ENCODE results near the gene OR1C1. TPM values are rescaled to one million over a fixed set of nuclear protein-coding genes. Genes with fewer than 3 reads are reported as not detected.
"Not testable (repeated sequence)": the region's sequence is repeated elsewhere in the genome, so short reads cannot be mapped to it uniquely, and the experiment has no call there.

The OR1C1 gene
- total RNA-seq, 1 experiment from 2014 or later: not detected

DNA sequence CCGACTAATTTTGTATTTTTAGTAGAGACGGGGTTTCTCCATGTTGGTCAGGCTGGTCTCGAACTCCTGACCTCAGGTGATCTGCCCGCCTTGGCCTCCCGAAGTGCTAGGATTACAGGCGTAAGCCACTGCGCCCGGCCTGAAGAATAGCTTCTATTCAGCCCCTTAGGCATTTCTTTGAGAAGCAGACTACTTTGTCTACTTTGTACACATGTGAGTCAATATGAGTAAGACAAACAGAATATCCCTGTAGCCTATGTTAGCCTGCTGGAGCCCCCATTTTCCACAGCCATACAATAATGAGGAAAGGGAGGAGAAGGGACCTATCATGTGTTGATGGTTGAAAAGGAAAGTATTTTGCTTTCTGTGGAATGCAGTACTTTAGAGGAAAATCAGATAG, 49.7 kb downstream of the OR1C1 start:
- not testable (repeated sequence) for H3K9me3 ChIP-seq (replicated peaks); H3K27me3 ChIP-seq; DNase-seq; H3K4me3 ChIP-seq; H3K4me1 ChIP-seq; H3K36me3 ChIP-seq; H3K27ac ChIP-seq

Other genes with a start within 250 kb of the OR1C1 start
- not detected in 2 replicates for gene OR2C3, start 224.1 kb downstream of the OR1C1 start, total RNA-seq (2014; rRNA removed; shearing (Covaris generic))
- gene GCSAML, start 211.4 kb downstream of the OR1C1 start, total RNA-seq (2014; rRNA removed; shearing (Covaris generic)): not detected in 2 replicates
- gene OR2G2, start 172.2 kb downstream of the OR1C1 start, total RNA-seq (2014; rRNA removed; shearing (Covaris generic)): not detected in 2 replicates
- gene OR2G3, start 155.0 kb downstream of the OR1C1 start, total RNA-seq (2014; rRNA removed; shearing (Covaris generic)): not detected in 2 replicates
- gene OR13G1, start 80.8 kb downstream of the OR1C1 start, total RNA-seq (2014; rRNA removed; shearing (Covaris generic)): not detected in 2 replicates
- not detected in 2 replicates for gene OR6F1, start 43.9 kb downstream of the OR1C1 start, total RNA-seq (2014; rRNA removed; shearing (Covaris generic))
- not detected in 2 replicates for gene OR14K1, start 21.9 kb downstream of the OR1C1 start, total RNA-seq (2014; rRNA removed; shearing (Covaris generic))
- gene OR14A2, start 12.4 kb downstream of the OR1C1 start, total RNA-seq (2014; rRNA removed; shearing (Covaris generic)): not detected in 2 replicates
- not detected in 2 replicates for gene OR14A16, start 63.6 kb upstream of the OR1C1 start, total RNA-seq (2014; rRNA removed; shearing (Covaris generic))
- gene OR11L1, start 81.3 kb upstream of the OR1C1 start, total RNA-seq (2014; rRNA removed; shearing (Covaris generic)): not detected in 2 replicates
- gene TRIM58, start 96.6 kb upstream of the OR1C1 start, total RNA-seq (2014; rRNA removed; shearing (Covaris generic)): not detected in 2 replicates
- not detected in 2 replicates for gene OR2W3, start 135.0 kb upstream of the OR1C1 start, total RNA-seq (2014; rRNA removed; shearing (Covaris generic))
- not detected in 2 replicates for gene OR2T8, start 159.7 kb upstream of the OR1C1 start, total RNA-seq (2014; rRNA removed; shearing (Covaris generic))
- not detected in 2 replicates for gene OR2AJ1, start 164.3 kb upstream of the OR1C1 start, total RNA-seq (2014; rRNA removed; shearing (Covaris generic))
- gene OR2L8, start 188.3 kb upstream of the OR1C1 start, total RNA-seq (2014; rRNA removed; shearing (Covaris generic)): not detected in 2 replicates
- gene OR2AK2, start 204.7 kb upstream of the OR1C1 start, total RNA-seq (2014; rRNA removed; shearing (Covaris generic)): not detected in 2 replicates